Measurements from ENCODE around the gene OSBPL2.

GRCh38 chr20:62296724-62297448 lies 58.6 kb downstream of the OSBPL2 start:
- TF ChIP-seq TCF7L2 (IDR thresholded peaks at IDR 0.05; ENCODE audit: borderline replicate concordance, extremely low read depth, insufficient read depth, insufficient read length) (no peak), SRF (IDR thresholded peaks at IDR 0.05; ENCODE audit: low read depth) (no peak), SP1 (IDR thresholded peaks at IDR 0.05; ENCODE audit: low read depth) (no peak), POLR2A (IDR thresholded peaks at IDR 0.05; ENCODE audit: borderline replicate concordance, extremely low read depth, insufficient read depth, insufficient read length) (no peak), ZFX (IDR thresholded peaks at IDR 0.05) (no peak), YY1 (IDR thresholded peaks at IDR 0.05; ENCODE audit: extremely low read depth, insufficient replicate concordance, low read depth, low read length) (no peak), EZH2 (IDR thresholded peaks at IDR 0.05) (no peak), FOSL1 (IDR thresholded peaks at IDR 0.05; ENCODE audit: low read depth) (no peak)
- TF ChIP-seq, protein P1, sequence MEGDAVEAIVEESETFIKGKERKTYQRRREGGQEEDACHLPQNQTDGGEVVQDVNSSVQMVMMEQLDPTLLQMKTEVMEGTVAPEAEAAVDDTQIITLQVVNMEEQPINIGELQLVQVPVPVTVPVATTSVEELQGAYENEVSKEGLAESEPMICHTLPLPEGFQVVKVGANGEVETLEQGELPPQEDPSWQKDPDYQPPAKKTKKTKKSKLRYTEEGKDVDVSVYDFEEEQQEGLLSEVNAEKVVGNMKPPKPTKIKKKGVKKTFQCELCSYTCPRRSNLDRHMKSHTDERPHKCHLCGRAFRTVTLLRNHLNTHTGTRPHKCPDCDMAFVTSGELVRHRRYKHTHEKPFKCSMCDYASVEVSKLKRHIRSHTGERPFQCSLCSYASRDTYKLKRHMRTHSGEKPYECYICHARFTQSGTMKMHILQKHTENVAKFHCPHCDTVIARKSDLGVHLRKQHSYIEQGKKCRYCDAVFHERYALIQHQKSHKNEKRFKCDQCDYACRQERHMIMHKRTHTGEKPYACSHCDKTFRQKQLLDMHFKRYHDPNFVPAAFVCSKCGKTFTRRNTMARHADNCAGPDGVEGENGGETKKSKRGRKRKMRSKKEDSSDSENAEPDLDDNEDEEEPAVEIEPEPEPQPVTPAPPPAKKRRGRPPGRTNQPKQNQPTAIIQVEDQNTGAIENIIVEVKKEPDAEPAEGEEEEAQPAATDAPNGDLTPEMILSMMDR (IDR thresholded peaks at IDR 0.05 in 2 of 3, conservative IDR thresholded peaks at IDR 0.05 in 1 of 3; ENCODE audit: borderline replicate concordance in 1 of 3, insufficient read depth in 1 of 3, low read depth in 2 of 3, low read length in 2 of 3) = no peak
- TF ChIP-seq, protein P2, sequence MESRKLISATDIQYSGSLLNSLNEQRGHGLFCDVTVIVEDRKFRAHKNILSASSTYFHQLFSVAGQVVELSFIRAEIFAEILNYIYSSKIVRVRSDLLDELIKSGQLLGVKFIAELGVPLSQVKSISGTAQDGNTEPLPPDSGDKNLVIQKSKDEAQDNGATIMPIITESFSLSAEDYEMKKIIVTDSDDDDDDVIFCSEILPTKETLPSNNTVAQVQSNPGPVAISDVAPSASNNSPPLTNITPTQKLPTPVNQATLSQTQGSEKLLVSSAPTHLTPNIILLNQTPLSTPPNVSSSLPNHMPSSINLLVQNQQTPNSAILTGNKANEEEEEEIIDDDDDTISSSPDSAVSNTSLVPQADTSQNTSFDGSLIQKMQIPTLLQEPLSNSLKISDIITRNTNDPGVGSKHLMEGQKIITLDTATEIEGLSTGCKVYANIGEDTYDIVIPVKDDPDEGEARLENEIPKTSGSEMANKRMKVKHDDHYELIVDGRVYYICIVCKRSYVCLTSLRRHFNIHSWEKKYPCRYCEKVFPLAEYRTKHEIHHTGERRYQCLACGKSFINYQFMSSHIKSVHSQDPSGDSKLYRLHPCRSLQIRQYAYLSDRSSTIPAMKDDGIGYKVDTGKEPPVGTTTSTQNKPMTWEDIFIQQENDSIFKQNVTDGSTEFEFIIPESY (IDR thresholded peaks at IDR 0.05; ENCODE audit: extremely low read depth, insufficient replicate concordance, low read length) = no peak

All from HCT116 (cell line).